ENCODE results near the gene HLA-DQA1. TPM values are rescaled to one million over a fixed set of nuclear protein-coding genes. Genes with fewer than 3 reads are reported as not detected.
"Not testable (repeated sequence)": the region's sequence is repeated elsewhere in the genome, so short reads cannot be mapped to it uniquely, and the experiment has no call there.

The HLA-DQA1 gene
- polyA plus RNA-seq, 3 donors = 3.3 to 7.4 (median 4.5) TPM

DNA sequence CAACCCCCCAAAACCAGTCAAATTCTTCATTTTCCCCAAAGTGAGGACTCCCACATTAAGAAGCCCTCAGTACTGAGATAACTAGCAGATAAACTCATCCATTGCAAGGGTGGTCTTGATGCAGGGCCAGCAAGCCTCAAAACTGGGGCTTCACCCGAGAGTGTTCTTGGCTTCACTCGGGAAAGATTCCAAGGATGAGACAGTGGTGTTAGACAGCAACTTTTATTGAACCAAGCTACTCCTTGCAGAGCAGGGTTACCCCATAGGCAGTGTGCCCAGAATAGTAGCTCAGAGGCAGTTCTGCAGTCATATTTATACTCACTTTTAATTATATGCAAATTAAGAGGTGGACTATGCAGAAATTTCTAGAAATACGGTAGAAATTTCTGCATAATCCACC is 15.8 kb upstream of the HLA-DQA1 start:
- DNase-seq (ENCODE audit: low read depth in 3 of 3, low spot score in 2 of 3) = no peak

DNA sequence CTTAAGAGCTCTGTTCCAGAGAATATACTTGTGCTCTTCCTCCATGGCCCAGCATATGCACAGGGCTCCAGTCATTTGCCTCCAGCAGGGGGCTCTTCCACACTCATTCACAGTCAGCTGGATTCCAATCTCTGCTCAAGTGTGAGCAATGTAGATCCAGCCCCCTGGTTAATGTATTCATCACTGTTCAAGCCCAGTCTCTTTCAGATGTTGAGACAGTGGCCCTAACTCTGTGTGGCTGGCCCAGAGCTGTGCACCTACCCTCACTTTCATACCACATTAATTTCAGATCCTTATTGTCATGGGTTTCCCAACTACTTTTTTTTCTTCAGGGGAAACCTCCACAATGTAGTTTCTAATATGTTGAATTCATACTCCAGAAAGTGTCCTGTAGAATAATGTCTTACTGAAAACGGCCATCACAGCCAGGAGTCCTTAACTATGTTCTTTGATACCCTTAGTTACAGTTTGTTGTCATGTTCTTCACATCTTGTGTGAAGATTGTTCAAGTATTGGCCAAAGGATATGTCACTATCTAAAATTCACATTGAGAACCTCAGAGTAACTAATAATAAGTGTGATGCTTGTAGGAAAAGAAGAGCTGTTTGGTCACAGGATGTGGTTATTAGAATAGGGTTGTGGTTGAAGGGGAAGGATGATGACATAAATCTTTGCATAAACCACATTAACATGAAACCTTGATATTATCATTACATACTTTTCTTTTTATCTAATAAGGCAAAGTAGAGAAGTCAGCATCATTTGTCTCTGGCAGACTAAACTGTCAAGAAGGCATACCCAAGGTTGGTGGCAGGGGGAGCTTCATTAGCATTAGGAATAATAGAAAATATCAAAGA is 14.4 kb upstream of the HLA-DQA1 start:
- peak in 1 of 3 donors; percentile 4 for DNase-seq (ENCODE audit: low read depth in 3 of 3, low spot score in 2 of 3)

GRCh38 chr6:32623693-32624092 is 13.5 kb upstream of the HLA-DQA1 start:
- no peak for DNase-seq (ENCODE audit: low read depth in 3 of 3, low spot score in 2 of 3)

DNA sequence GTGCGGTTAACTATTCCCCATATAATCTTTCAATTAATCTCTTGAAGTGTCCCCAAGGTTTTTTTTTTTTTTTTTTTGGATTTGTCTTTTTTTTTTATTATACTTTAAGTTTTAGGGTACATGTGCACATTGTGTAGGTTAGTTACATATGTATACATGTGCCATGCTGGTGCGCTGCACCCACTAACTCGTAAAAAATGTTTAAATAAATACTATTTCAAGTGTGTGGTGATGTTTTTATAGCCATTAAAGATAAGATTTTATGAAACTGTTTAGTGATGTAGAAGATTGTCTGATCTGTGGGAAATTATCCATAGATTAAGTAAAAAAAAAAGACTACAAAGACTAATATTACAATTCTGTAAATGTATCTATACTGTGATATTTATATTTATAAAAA is 12.6 kb upstream of the HLA-DQA1 start:
- DNase-seq (ENCODE audit: low read depth in 3 of 3, low spot score in 2 of 3) = no peak

GRCh38 chr6:32625137-32625536 is 12.1 kb upstream of the HLA-DQA1 start:
- DNase-seq (ENCODE audit: low read depth in 3 of 3, low spot score in 2 of 3) = no peak

- DNase-seq (ENCODE audit: low read depth in 3 of 3, low spot score in 2 of 3) = no peak
Measured at GRCh38 chr6:32627249-32627648, 10.0 kb upstream of the HLA-DQA1 start.

DNA sequence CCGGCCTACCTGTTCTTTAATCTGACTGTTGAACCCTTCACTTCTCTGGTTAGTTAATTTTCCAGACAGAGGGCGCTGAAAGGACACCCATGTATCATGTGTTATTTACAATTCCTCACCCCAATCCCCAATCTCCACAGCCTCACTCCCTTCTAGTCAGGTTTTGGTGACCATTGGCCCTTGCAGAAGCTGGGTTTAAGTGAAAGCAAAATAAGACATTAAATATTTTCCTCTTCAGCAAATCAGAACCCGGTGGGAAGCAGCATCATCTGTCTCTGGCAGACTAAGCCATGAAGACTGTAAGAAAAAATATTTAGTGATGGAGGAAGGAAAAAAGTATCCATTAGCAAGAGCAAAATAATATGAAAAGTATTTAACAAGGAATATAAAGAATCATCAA is 9.4 kb upstream of the HLA-DQA1 start:
- no peak for DNase-seq (ENCODE audit: low read depth in 3 of 3, low spot score in 2 of 3)

DNA sequence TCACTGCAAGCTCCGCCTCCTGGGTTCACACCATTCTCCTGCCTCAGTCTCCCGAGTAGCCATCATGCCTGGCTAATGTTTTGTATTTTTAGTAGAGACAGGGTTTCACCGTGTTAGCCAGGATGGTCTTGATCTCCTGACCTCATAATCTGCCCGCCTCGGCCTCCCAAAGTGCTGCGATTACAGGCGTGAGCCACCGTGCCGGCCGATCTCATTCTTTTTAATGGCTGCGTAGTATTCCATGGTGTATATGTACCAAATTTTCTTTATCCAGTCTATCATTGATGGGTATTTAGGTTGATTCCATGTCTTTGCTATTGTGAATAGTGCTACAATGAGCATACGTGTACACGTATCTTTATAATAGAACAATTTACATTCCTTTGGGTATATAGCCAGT is 7.4 kb upstream of the HLA-DQA1 start:
- DNase-seq (ENCODE audit: low read depth in 3 of 3, low spot score in 2 of 3) = not testable (repeated sequence)

DNA sequence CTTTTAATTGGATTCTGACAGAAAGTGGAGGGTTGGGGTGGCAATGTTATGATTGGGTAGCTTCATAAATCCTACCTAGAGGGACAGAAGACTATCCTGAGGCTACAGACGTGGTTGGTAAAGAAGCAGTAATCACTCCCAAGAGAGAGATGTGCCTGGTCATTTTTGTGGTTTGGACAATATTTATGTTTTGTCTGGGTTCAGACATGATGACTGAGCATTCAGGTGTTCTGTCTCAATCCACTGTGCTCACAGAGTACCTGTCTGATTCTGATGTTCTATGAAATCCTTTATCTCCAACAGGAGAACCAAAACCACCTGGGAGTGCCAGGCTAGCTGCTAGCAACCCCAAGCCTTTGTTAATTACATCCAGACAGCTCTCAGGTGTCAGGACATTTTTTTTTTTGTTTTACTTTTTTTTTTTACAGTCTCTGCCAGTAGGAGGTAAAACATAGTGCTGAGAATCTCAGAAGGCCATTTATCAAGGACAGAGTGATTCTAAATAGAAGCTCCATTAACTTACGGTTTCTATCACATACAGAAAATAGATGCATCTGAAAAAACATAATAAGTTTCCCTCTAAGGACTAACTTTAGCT is 1.6 kb upstream of the HLA-DQA1 start:
- DNase-seq (ENCODE audit: low read depth in 3 of 3, low spot score in 2 of 3) = no peak

- no peak for DNase-seq (ENCODE audit: low read depth in 3 of 3, low spot score in 2 of 3)
Measured at GRCh38 chr6:32637883-32638282, 677 bp downstream of the HLA-DQA1 start.

DNA sequence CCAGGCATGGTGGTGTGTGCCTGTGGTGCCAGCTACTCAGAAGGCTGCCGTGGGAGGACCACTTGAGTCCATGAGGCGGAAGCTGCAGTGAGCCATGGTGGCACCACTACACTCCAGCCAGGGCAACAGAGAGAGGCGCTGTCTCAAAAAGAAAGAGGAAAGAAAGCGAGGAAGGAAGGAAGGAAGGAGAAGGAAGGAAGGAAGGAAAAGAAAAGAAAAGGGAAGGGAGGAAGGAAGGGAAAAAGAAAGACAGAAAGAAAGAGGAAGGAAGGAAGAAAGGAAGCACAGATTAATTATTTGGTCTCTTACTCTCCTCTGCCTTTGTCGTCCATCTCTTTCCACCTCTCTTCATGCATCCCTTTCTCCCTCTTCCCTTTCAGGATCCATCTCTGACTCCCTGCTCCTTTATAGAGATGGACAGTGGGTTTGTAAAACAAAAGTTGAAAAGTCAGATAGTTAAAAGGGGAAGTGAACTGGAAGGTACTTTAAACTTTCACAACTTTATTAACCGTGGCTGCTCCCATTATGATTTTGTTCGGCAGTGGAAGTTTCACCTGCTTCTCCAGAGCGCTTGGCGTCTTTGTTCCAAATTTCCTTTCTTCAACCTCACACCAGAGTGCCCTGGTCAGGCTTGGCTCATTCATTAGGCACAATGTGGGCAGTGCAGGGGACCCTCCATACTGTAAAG is 1.5 kb downstream of the HLA-DQA1 start:
- no peak for DNase-seq (ENCODE audit: low read depth in 3 of 3, low spot score in 2 of 3)

- DNase-seq (ENCODE audit: low read depth in 3 of 3, low spot score in 2 of 3) = no peak
Measured at GRCh38 chr6:32639440-32640394, 2.5 kb downstream of the HLA-DQA1 start.

GRCh38 chr6:32641122-32641521 is 3.9 kb downstream of the HLA-DQA1 start:
- DNase-seq (ENCODE audit: low read depth in 3 of 3, low spot score in 2 of 3) = no peak

DNA sequence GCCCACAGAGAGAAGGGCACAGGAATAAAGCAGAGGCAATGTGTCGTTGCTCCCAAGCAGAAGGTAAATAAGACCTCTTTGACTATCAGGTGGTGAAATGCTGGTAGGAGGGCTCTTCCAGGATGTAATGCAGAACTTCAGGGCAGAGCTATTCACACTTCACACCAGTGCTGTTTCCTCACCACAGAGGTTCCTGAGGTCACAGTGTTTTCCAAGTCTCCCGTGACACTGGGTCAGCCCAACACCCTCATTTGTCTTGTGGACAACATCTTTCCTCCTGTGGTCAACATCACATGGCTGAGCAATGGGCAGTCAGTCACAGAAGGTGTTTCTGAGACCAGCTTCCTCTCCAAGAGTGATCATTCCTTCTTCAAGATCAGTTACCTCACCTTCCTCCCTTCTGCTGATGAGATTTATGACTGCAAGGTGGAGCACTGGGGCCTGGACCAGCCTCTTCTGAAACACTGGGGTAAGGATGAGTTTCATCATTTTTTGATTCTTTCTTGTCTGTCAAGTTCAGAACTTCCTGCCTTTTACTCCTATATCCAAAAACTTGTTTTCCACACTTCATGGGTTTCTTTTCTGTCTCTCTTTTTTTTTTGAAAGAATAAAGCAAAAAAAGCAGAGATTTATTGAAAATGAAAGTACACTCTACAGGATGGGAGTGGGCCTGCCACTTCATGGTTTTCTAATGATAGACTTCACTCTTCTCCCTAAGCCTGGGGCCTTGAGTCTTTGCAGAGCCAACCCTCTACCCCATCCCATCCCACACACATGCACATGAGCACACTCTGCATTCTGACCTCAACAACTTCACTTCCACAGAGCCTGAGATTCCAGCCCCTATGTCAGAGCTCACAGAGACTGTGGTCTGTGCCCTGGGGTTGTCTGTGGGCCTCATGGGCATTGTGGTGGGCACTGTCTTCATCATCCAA is 4.8 kb downstream of the HLA-DQA1 start:
- DNase-seq (ENCODE audit: low read depth in 3 of 3, low spot score in 2 of 3) = not testable (repeated sequence)

- DNase-seq (ENCODE audit: low read depth in 3 of 3, low spot score in 2 of 3) = no peak
Measured at GRCh38 chr6:32642720-32643106, 5.5 kb downstream of the HLA-DQA1 start.

DNA sequence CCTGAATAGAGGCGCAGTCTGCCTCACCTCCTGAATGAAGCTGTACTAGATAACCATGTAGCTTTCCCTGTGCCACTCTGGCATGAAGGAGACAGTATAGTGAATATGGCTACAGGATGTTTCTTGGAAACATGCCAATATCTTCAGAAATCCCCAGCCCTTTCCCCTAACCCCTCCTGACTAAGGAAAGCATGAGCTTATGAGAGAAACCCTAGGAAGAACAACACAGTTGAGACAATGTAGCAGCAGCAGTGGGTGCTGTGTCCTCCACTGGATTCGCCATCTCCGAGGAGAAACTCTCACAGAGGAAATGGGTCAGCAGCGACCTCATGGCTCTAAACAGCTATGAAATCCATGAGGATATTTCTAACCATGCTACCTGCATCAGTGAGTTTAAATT is 6.7 kb downstream of the HLA-DQA1 start:
- DNase-seq (ENCODE audit: low read depth in 3 of 3, low spot score in 2 of 3) = no peak

GRCh38 chr6:32645047-32645703 is 8.0 kb downstream of the HLA-DQA1 start:
- DNase-seq (ENCODE audit: low read depth in 3 of 3, low spot score in 2 of 3) = no peak

DNA sequence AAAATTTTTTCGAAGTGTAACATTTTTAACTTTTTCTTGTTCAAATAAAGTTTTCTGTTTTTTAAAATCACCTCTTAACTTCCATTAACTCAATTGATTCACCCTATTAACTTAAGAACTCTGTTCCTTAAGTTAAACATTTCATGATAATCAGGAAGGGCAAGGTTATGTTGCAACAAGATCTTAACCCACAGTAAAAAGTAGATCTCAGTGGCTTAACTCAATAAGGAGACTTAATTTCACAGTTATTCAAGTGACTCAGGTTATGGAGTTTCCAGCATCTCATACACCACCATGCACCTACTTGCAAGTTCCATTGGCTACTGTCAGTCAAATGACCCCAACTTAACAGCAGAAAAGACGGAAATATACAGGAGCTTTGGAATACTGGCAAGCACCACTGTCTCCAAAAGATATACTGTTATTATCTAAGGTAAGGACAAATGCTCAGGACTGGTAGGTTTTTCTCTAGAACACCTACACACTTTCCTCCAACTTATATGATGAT is 18.1 kb downstream of the HLA-DQA1 start:
- no peak for DNase-seq (ENCODE audit: low read depth in 3 of 3, low spot score in 2 of 3)

DNA sequence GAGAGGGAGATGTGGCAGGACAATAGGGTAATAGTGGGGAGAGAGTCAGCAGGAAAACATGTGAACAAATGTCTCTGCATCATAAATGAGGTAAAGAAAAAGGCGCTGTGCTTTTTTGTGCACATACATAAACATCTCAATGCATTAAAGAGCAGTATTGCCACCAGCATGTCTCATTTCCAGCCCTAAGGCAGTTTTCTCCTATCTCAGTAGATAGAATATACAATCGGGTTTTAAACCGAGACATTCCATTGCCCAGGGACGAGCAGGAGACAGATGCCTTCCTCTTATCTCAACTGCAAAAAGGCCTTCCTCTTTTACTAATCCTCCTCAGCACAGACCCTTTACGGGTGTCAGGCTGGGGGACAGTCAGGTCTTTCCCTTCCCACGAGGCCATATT is 20.1 kb downstream of the HLA-DQA1 start:
- not testable (repeated sequence) for DNase-seq (ENCODE audit: low read depth in 3 of 3, low spot score in 2 of 3)
